HG02678 (cell line): Measurements from ENCODE around the gene LRRK2.

ENCODE experiments used
- ATAC-seq: cut with Tn5 transposase; IDR thresholded peaks from one replicate; pipeline ENCODE4 v1.9.1; 2021; ENCODE audit warnings: mild to moderate bottlenecking, moderate library complexity; ENCODE audit not compliant: unreplicated experiment

The LRRK2 gene

DNA sequence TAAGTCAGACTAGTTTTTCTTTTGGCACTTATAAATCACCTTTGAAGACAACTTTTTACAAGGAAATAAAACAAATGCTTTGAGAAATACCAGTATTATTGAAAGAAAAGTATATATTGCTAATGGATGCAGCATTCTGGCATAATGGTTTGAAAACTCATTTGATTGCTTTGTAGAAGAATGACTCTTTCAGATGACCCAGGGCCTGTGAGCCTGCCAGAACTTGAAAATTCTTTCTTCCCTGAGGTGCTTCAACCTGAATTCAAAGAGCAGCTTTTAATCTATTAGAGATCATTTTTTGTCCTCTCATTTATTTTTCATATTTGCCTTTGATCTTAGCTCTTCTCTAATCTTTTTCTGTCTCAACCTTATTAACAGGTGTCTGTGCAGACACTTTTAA lies 87.4 kb downstream of the LRRK2 start:
- ATAC-seq, result no peak

DNA sequence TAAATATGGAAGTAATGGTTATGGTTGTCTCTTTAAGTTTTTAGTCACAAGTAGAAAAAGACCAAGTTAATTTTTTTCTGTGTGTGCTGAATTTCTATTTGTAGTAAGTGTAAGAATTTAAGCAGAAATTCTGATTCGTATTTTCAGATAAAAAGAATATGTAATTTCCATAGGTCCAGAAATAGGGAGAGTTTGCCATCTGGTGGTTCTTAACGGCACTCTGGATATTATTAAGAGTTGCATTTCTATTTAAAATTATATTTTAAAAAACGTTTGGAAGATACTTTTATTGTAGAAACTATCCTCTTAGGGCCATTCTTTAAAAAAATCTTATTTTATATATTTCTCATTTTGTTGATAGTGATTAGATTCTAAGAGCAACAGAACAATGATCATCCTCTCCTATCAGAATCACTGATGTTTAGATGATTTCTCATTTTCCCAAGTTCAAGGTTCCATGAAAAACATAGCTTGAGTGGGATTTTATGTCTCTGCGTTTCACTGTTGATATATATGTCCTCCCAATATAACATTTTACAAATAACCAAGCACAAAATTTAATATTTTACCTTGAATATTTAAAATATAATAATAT lies 88.3 kb downstream of the LRRK2 start:
- no peak for ATAC-seq

- ATAC-seq, result peak; percentile 78
Measured at GRCh38 chr12:40313928-40314327, 89.1 kb downstream of the LRRK2 start.

GRCh38 chr12:40314927-40315326 lies 90.1 kb downstream of the LRRK2 start:
- no peak for ATAC-seq

GRCh38 chr12:40315375-40315774 lies 90.6 kb downstream of the LRRK2 start:
- ATAC-seq, result no peak

GRCh38 chr12:40324261-40324660 lies 99.5 kb downstream of the LRRK2 start:
- ATAC-seq, result no peak

DNA sequence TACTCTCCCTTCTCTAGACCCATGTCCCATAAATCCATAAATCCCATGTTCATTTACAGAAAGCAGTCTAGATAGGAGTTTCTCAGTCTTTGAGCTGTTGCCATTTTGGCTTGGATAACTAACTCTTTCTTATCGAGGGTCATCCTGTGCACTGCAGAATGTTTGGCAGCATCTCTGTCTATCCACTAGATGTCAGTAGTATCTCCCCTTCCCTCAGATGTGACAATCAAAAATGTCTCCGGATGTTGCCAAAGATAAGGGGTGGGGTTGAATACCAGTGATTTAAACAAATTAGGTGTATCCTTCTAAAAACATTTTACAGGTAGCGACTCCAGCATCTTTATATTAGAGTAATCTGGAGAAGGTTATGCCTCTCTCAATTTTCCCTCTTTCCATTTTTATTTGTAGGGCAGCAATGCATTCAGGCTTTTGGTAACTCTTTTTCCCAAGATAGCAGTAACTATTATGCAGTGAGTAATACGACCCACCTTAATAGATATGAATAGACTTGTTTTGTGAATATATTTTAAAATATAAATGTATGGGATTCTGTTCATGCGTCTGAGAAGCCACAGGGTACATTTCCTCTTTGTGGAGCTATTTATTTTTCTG lies 100.7 kb downstream of the LRRK2 start:
- ATAC-seq, result peak; percentile 77

DNA sequence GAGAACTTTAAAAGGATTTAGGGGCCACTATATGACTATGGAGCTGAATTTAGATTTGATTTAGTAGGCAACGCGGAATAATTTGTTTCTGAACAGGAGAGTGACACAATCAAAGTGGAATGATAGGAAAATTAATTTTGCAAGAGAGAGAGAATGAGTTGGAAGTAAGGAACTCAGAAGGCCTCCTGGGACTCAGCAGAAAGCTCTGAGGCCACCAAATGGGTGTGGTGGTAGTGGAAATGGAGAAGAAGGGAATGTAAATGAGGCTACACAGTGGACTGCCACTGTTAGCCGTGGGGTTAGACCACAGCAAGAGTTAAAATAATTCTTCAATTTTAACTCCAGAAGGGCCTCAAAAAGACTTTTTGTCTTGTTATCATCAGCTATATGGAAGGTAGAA lies 102.7 kb downstream of the LRRK2 start:
- no peak for ATAC-seq

- ATAC-seq, result no peak
Measured at GRCh38 chr12:40330180-40330579, 105.4 kb downstream of the LRRK2 start.

- no peak for ATAC-seq
Measured at GRCh38 chr12:40331886-40332285, 107.1 kb downstream of the LRRK2 start.

GRCh38 chr12:40335991-40336390 lies 111.2 kb downstream of the LRRK2 start:
- ATAC-seq, result no peak

DNA sequence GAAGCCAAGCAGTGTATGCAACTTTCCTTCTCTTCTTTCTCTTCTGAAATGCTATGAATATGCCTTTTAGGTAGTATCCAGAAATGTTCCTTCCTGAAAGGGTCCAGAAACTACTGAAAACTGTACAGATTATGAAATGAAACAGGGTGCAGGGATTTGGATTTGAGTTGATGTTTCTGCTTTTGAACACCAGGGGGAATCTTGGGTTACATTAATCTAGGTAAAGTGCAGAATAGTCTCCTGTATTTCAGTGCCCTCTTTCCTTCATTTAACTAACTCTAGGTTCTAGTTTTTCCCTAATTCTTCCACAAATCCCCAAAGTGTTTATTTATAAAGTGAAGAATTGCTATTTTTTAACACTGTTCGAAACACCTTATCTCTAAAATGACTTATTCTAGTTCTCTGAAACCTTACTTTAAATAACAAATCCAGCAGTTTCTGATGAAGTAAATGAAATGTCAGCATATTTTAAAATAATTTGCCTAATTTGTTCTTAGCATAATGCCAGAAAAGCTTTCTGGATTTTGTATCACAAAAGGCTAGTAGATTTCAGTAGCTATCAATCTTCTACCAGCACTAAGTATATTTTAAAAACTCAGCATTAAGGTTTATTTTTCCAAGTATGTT lies 111.9 kb downstream of the LRRK2 start:
- peak; percentile 67 for ATAC-seq

- ATAC-seq, result no peak
Measured at GRCh38 chr12:40338071-40338470, 113.3 kb downstream of the LRRK2 start.

DNA sequence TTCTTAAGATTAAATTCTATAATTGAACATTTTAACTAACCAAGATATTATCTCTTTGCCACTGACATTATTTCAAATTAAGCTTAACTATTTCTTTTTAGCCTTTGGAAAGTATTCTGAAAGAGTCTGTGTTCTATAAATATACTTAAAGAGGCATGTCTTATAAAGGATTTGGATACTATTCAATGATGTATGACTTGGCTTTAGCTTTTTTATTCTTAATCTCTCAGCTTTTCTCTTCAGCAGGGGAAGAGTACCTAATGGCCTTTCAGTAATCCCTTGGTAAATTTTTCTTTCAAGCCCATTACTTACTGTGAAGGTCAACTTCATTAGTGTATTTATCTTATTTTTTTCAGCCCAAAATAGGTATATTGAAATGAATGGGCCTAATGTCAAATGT lies 113.8 kb downstream of the LRRK2 start:
- no peak for ATAC-seq

DNA sequence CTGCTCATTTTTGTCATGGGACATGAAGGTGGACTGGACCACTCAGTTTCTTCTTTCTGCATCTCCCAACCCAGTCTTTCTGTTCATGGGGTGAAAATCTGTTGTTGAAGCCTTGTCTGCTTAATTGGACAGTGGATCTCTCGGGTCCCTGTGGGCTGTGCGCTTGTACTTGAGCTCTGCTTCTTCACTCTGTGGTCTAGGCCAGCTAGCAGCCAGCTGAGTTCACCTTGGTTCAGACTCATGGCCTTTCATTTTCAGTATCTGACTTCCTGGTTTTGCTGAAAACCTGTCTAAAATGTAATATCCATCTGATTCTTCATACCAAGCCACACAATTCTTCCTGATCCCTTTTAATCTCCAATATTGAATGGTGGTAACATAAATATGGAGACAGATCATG lies 117.2 kb downstream of the LRRK2 start:
- ATAC-seq, result no peak

DNA sequence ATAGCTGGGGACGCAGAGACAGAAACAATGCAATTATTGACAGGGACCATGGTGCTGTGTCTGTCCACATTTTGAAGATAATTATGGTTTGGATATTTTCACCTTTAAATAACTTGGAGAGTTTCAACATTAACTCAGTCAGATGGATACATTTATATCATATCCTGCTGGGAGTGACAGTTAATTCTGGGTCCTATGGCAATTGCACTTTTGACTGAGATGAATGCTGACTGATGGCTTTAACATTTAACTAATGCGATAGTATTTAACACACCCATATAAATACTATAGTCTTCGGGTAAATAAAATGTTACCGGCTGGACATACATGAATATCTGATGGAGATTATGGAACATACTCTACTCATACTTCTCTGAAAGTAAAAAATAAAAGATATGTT lies 118.3 kb downstream of the LRRK2 start:
- ATAC-seq, result no peak

GRCh38 chr12:40344312-40344711 lies 119.5 kb downstream of the LRRK2 start:
- no peak for ATAC-seq

- ATAC-seq, result no peak
Measured at GRCh38 chr12:40351976-40352375, 127.2 kb downstream of the LRRK2 start.

- ATAC-seq, result peak; percentile 37
Measured at GRCh38 chr12:40375076-40375475, 150.3 kb downstream of the LRRK2 start.

- no peak for ATAC-seq
Measured at GRCh38 chr12:40376533-40377267, 151.9 kb downstream of the LRRK2 start.

GRCh38 chr12:40378691-40379090 lies 153.9 kb downstream of the LRRK2 start:
- no peak for ATAC-seq

- ATAC-seq, result peak; percentile 70
Measured at GRCh38 chr12:40382217-40382616, 157.4 kb downstream of the LRRK2 start.
